Esophagus (tissue), 2 donors: ENCODE results near the gene RPS26. TPM values are rescaled to one million over a fixed set of nuclear protein-coding genes. Genes with fewer than 3 reads are reported as not detected.

ENCODE experiments used
- H3K27ac ChIP-seq, 2 donors: one replicate each; pipeline ENCODE4 v1.5.1; 2013; ENCODE audit warnings: low read depth in 2 of 2, mild to moderate bottlenecking in 2 of 2, inconsistent platforms in 1 of 2, low read length in 1 of 2, moderate library complexity in 1 of 2
- H3K27me3 ChIP-seq, 2 donors: one replicate each; pipeline ENCODE4 v1.6.1; 2013; ENCODE audit warnings: low read length in 2 of 2, control low read depth in 1 of 2, mild to moderate bottlenecking in 1 of 2; ENCODE audit not compliant: insufficient read depth in 2 of 2, control insufficient read depth in 1 of 2
- H3K36me3 ChIP-seq, 2 donors: one replicate each; pipeline ENCODE4 v1.6.1; 2013; ENCODE audit warnings: low read length in 1 of 2; ENCODE audit not compliant: control insufficient read depth in 2 of 2, insufficient read depth in 2 of 2
- H3K4me1 ChIP-seq, 2 donors: one replicate each; pipeline ENCODE4 v1.6.1; 2013; ENCODE audit warnings: low read length in 1 of 2; ENCODE audit not compliant: control insufficient read depth in 2 of 2, insufficient read depth in 2 of 2
- H3K4me3 ChIP-seq, 2 donors: one replicate each; pipeline ENCODE4 v1.5.1; 2013; ENCODE audit warnings: low read length in 2 of 2, mild to moderate bottlenecking in 2 of 2, low read depth in 1 of 2, moderate library complexity in 1 of 2
- H3K9me3 ChIP-seq, 2 donors: one replicate each; pipeline ENCODE4 v1.6.1; 2013; ENCODE audit warnings: mild to moderate bottlenecking in 2 of 2, low read depth in 1 of 2, low read length in 1 of 2, moderate library complexity in 1 of 2; ENCODE audit not compliant: control insufficient read depth in 2 of 2, insufficient read depth in 1 of 2
- WGBS, 2 donors: extraction: QIAGEN DNeasy Blood & Tissue Kit; methylation state at CpG; one replicate each; pipeline ENCODE4 v1.1.7; 2013; 5-methylcytosine and 5-hydroxymethylcytosine counted together
- polyA plus RNA-seq, 2 donors: library from polyadenylated mRNA; stranded (reverse); fragments of 200-250 nt; gene quantifications; one replicate each; pipeline ENCODE4 v1.2.3, GENCODE V29; 2013
- donor health status: healthy with polysubstance abuse.
- donor health status: Bipolar disorder and iron deficiency.

The RPS26 gene
- polyA plus RNA-seq, 2 donors = 899 to 941 TPM

- H3K9me3 ChIP-seq = no peaks in the 10 kb centered on the region
- WGBS, 2 donors = 32 to 40% methylated on average over 5 to 6 of the region's 6 CpGs
- H3K4me1 ChIP-seq = peaks cover 6 to 11% of the 10 kb centered on the region in 2 donors
- H3K36me3 ChIP-seq = peaks cover 6 to 7% of the 10 kb centered on the region in 2 donors
- peak overlapping the region; percentile 43 to 98 for H3K27ac ChIP-seq
- peak overlapping the region; percentile 63 to 78 for H3K4me3 ChIP-seq
- no peaks in the 10 kb centered on the region for H3K27me3 ChIP-seq
These were observed 40.0 kb downstream of the RPS26 start for GRCh38 chr12:56081393-56082347.

DNA sequence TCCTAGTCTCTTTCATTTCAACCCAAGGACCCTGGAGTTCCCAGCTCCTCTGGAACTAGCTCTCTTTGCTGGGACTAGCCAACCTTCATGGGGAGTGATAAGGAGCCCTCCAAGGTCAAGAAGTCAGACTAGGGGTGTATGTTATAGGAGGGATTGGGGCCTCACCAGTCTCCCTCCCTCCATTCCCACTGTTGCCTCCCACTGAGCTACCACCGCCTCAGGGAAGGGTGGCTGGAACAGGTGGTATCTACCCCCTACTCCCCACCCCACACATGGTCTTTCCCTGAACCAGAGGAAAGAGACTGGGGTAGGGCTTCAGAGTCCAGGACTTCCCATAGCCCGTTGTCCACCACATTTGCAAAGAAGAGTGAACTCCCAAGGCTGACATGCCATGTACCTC is 40.7 kb downstream of the RPS26 start:
- peaks cover 6 to 11% of the 10 kb centered on the region in 2 donors for H3K4me1 ChIP-seq
- peaks cover 6 to 7% of the 10 kb centered on the region in 2 donors for H3K36me3 ChIP-seq
- no peaks in the 10 kb centered on the region for H3K9me3 ChIP-seq
- H3K27ac ChIP-seq = peak overlapping the region in 1 of 2 donors; percentile 98
- WGBS, 2 donors = 45 to 86% methylated on average over 2 of the region's 2 CpGs
- peak overlapping the region; percentile 63 to 78 for H3K4me3 ChIP-seq
- no peaks in the 10 kb centered on the region for H3K27me3 ChIP-seq

DNA sequence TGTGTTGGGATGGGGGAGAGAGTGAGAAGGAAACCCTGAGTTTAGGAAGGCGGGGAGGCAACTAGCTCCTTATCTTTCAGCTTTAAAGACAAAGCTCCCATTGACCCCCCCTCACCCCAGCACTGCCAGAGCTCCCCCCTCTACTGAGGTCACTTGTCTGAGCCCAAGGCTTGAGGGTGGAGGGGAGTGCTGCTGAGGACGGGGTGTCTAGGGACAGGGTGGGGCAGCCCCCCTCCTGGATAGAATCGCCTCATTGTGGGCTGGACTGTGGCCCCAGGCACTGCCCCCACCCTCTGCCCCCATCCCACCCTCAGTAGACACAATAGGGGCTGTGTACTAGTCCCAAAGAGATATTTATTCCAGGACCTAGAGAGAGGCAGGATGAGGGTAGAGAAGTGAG is 41.2 kb downstream of the RPS26 start:
- Histone ChIP-seq H3K4me3 (no peak overlapping the region), H3K27me3 (no peaks in the 10 kb centered on the region), H3K27ac (no peak overlapping the region), H3K4me1 (peaks cover 6 to 11% of the 10 kb centered on the region in 2 donors), H3K36me3 (peaks cover 7 to 8% of the 10 kb centered on the region in 2 donors), H3K9me3 (no peaks in the 10 kb centered on the region)
- 65 to 68% methylated on average over 3 of the region's 3 CpGs for WGBS, 2 donors

DNA sequence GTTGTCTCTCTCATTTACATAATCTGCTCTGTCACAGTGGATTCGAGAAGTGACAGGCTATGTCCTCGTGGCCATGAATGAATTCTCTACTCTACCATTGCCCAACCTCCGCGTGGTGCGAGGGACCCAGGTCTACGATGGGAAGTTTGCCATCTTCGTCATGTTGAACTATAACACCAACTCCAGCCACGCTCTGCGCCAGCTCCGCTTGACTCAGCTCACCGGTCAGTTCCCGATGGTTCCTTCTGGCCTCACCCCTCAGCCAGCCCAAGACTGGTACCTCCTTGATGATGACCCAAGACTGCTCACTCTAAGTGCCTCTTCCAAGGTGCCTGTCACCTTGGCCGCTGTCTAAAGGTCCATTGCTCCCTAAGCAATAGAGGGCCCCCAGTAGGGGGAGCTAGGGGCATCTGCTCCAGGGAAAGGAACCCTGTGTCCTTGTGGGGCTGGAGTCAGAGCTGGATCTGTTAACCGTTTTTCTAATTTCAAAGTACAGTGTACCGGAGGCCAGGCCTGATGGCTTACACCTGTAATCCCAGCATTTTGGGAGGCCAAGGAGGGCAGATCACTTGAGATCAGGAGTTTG is 43.3 kb downstream of the RPS26 start:
- Histone ChIP-seq H3K4me1 (peaks cover 6 to 11% of the 10 kb centered on the region in 2 donors), H3K27me3 (no peaks in the 10 kb centered on the region), H3K4me3 (no peak overlapping the region), H3K27ac (peak overlapping the region in 1 of 2 donors; percentile 17), H3K9me3 (no peaks in the 10 kb centered on the region), H3K36me3 (peaks cover 7 to 8% of the 10 kb centered on the region in 2 donors)
- WGBS, 2 donors = 85 to 89% methylated on average over 15 of the region's 15 CpGs

DNA sequence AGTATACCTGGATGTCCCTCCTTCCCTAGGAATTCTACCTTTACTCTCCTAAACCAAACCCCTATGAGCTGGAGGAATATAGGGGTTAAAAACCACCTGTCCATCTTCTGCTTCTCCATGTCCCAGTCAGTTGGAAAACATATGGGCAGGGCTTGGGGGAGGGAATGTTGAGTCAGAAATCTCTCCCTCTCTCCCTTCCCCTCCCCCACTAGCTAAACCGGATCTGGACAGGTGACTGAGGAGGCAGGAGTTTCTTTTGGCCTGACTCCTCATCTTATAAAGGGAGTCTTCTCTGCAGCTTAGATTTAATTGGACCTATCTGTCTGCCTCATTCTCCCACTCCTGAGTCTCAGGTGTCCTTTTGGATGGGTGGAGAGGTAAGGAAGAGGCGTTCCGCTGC is 44.4 kb downstream of the RPS26 start:
- Histone ChIP-seq H3K27me3 (no peaks in the 10 kb centered on the region), H3K4me3 (no peak overlapping the region), H3K9me3 (no peaks in the 10 kb centered on the region), H3K27ac (peak overlapping the region; percentile 70 to 85), H3K4me1 (peaks cover 6 to 7% of the 10 kb centered on the region in 2 donors), H3K36me3 (peaks cover 7 to 8% of the 10 kb centered on the region in 2 donors)
- 73 to 75% methylated on average over 3 of the region's 3 CpGs for WGBS, 2 donors

DNA sequence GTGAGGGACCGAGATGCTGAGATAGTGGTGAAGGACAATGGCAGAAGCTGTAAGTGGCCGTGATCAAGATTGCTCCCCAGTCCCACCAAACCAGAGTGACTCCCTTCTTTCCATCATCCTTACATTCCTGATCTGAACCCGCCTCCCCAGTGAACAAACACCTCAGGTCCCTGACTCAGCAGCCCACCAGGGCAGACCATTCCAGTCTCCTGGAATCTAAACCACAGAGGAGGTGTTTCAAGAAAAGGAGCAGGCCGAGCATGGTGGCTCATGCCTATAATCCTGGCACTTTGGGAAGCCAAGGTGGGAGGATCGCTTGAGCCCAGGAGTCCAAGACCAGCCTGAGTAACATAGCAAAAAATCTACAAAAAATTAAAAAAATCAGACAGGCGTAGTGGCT is 44.9 kb downstream of the RPS26 start:
- Histone ChIP-seq H3K27me3 (no peaks in the 10 kb centered on the region), H3K9me3 (no peaks in the 10 kb centered on the region), H3K4me1 (peaks cover 6 to 7% of the 10 kb centered on the region in 2 donors), H3K4me3 (no peak overlapping the region), H3K27ac (peak overlapping the region; percentile 70 to 85), H3K36me3 (peaks cover 7 to 10% of the 10 kb centered on the region in 2 donors)
- 78 to 83% methylated on average over 6 of the region's 6 CpGs for WGBS, 2 donors

DNA sequence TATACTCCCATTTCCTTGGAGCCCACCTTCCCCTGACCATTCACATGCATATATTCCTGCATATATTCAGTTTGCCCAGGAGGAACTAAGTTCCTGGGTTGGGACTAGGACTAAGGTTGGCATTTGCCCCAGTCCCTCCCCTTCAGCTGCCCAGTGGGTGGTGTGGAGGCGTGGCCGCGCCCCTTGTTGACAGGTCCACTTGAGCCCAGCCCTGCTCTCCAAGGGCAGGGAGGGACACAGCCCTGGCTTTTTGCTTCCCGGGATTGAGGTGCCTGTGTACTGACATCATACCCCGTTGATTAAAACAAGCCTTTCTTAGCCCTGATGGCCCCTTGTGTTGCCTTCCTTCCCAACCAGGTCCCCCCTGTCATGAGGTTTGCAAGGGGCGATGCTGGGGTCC is 45.5 kb downstream of the RPS26 start:
- peaks cover 7 to 10% of the 10 kb centered on the region in 2 donors for H3K36me3 ChIP-seq
- no peaks in the 10 kb centered on the region for H3K27me3 ChIP-seq
- H3K27ac ChIP-seq = peak overlapping the region; percentile 47 to 70
- H3K4me3 ChIP-seq = no peak overlapping the region
- H3K9me3 ChIP-seq = no peaks in the 10 kb centered on the region
- 64 to 76% methylated on average over 6 of the region's 6 CpGs for WGBS, 2 donors
- H3K4me1 ChIP-seq = peaks cover 3 to 6% of the 10 kb centered on the region in 2 donors

Other genes starting within 250 kb of the RPS26 start
- 10 to 100 TPM; 56.2 to 78.7 TPM for gene SARNP, start 224.2 kb upstream of the RPS26 start, polyA plus RNA-seq
- gene ORMDL2, start 223.9 kb upstream of the RPS26 start, polyA plus RNA-seq = 100 to 1,000 TPM in 1 of 2 donors, 10 to 100 TPM in 1; 97.1 to 100 TPM
- gene DNAJC14, start 212.3 kb upstream of the RPS26 start, polyA plus RNA-seq = 10 to 100 TPM in 1 of 2 donors, 1 to 10 TPM in 1; 7.4 to 10.7 TPM
- gene MMP19, start 199.0 kb upstream of the RPS26 start, polyA plus RNA-seq = under 1 TPM; 0.63 to 0.76 TPM
- 10 to 100 TPM; 63.7 to 71.0 TPM for gene PYM1, start 114.0 kb upstream of the RPS26 start, polyA plus RNA-seq
- 100 to 1,000 TPM; 128 to 291 TPM for gene DGKA, start 110.8 kb upstream of the RPS26 start, polyA plus RNA-seq
- gene PMEL, start 75.9 kb upstream of the RPS26 start, polyA plus RNA-seq = under 1 TPM; 0.63 to 0.75 TPM
- 10 to 100 TPM in 1 of 2 donors, 1 to 10 TPM in 1; 9.2 to 18.8 TPM for gene CDK2, start 75.1 kb upstream of the RPS26 start, polyA plus RNA-seq
- gene RAB5B, start 67.8 kb upstream of the RPS26 start, polyA plus RNA-seq = 10 to 100 TPM; 78.2 to 88.8 TPM
- 10 to 100 TPM; 14.3 to 14.9 TPM for gene SUOX, start 44.6 kb upstream of the RPS26 start, polyA plus RNA-seq
- 1 to 10 TPM; 1.5 TPM for gene IKZF4, start 20.9 kb upstream of the RPS26 start, polyA plus RNA-seq
- gene ERBB3, start 38.2 kb downstream of the RPS26 start, polyA plus RNA-seq = 100 to 1,000 TPM in 1 of 2 donors, 10 to 100 TPM in 1; 49.4 to 102 TPM
- 100 to 1,000 TPM; 103 to 180 TPM for gene PA2G4, start 62.6 kb downstream of the RPS26 start, polyA plus RNA-seq
- gene RPL41, start 74.7 kb downstream of the RPS26 start, polyA plus RNA-seq = 1,000 to 10,000 TPM; 1,736 to 6,738 TPM
- gene ZC3H10, start 76.3 kb downstream of the RPS26 start, polyA plus RNA-seq = 1 to 10 TPM; 1.4 to 2.2 TPM
- gene ESYT1, start 86.3 kb downstream of the RPS26 start, polyA plus RNA-seq = 10 to 100 TPM; 15.6 to 36.6 TPM
- 10 to 100 TPM; 57.3 to 57.7 TPM for gene MYL6B, start 110.7 kb downstream of the RPS26 start, polyA plus RNA-seq
- 1,000 to 10,000 TPM; 1,769 to 2,908 TPM for gene MYL6, start 116.4 kb downstream of the RPS26 start, polyA plus RNA-seq
- gene SMARCC2, start 147.6 kb downstream of the RPS26 start, polyA plus RNA-seq = 10 to 100 TPM; 21.4 to 31.4 TPM
- gene RNF41, start 180.0 kb downstream of the RPS26 start, polyA plus RNA-seq = 10 to 100 TPM in 1 of 2 donors, 1 to 10 TPM in 1; 7.9 to 17.5 TPM
- 10 to 100 TPM; 10.2 to 19.1 TPM for gene NABP2, start 182.4 kb downstream of the RPS26 start, polyA plus RNA-seq
- under 1 TPM; 0.09 to 0.29 TPM for gene SLC39A5, start 188.1 kb downstream of the RPS26 start, polyA plus RNA-seq
- 1 to 10 TPM; 4.9 to 9.3 TPM for gene ANKRD52, start 216.5 kb downstream of the RPS26 start, polyA plus RNA-seq
- gene COQ10A, start 225.0 kb downstream of the RPS26 start, polyA plus RNA-seq = 1 to 10 TPM; 5.5 to 7.0 TPM